HG03378 (cell line): ENCODE measurements around the gene ADAMTS17.

Experiments
- ATAC-seq: cut with Tn5 transposase; IDR thresholded peaks from one replicate; pipeline ENCODE4 v1.9.1; 2021; ENCODE audit warnings: mild to moderate bottlenecking, moderate library complexity; ENCODE audit not compliant: unreplicated experiment

The ADAMTS17 gene

GRCh38 chr15:99962006-99962561 is 379.7 kb downstream of the ADAMTS17 start:
- ATAC-seq: no peak

- no peak for ATAC-seq
Observed at GRCh38 chr15:99961011-99961441, 380.7 kb downstream of the ADAMTS17 start.

GRCh38 chr15:99959326-99959725 is 382.4 kb downstream of the ADAMTS17 start:
- no peak for ATAC-seq

GRCh38 chr15:99958426-99959097 is 383.2 kb downstream of the ADAMTS17 start:
- no peak for ATAC-seq

DNA sequence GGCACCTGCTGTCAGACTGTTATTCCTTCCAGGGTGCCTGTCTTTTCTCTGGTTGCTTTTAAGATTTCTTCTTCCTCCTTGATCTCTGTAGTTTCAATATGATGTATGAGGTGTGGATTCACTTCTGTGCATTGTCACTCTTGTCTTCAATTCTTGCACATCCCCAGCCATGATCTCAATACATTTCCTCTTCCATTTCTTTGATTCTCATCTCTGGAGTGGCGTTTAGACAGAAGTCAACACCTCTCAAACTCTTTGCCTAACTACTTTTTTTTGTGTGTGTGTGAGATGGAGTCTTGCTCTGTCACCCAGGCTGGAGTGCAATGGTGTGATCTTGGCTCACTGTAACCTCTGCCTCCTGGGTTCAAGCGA is 384.1 kb downstream of the ADAMTS17 start:
- ATAC-seq: no peak

GRCh38 chr15:99956820-99957641 is 384.7 kb downstream of the ADAMTS17 start:
- ATAC-seq: no peak

- no peak for ATAC-seq
Observed at GRCh38 chr15:99956022-99956775, 385.6 kb downstream of the ADAMTS17 start.

DNA sequence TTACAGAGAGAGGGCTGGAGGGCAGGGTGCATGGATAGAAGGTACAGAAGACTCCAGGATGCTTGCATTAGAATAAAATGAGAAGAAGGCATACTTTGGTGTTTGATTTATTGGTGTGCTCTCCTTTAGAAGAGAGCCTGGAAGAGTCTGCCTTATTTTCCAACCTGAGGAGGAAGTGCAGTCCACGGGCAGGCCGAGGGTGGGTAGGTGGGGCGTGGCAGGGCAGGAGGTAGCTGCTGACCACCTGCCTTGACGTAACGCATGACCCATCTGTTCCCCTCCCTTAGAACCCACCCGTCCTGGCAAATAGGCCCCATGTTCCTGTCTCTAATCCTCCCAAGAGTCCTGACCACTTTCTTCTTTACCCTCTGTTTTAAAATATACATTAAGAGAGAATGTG is 386.2 kb downstream of the ADAMTS17 start:
- no peak for ATAC-seq

DNA sequence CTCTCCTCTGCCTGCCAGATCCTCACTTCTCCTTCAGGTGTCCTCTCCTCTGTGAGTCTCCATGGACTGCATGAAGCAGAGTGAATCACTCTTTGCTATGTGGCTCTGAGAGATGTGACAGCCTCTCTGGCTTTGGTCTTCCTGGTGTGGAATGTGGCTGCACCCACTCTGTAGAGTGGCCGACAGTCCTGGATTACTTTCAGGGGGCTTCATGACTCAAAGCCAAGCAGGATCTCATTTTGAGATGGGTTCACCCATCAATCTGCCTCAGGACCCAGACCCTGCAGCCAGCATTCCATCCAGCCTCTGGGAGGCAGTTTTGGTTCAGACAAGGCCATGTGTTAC is 386.6 kb downstream of the ADAMTS17 start:
- ATAC-seq: no peak

DNA sequence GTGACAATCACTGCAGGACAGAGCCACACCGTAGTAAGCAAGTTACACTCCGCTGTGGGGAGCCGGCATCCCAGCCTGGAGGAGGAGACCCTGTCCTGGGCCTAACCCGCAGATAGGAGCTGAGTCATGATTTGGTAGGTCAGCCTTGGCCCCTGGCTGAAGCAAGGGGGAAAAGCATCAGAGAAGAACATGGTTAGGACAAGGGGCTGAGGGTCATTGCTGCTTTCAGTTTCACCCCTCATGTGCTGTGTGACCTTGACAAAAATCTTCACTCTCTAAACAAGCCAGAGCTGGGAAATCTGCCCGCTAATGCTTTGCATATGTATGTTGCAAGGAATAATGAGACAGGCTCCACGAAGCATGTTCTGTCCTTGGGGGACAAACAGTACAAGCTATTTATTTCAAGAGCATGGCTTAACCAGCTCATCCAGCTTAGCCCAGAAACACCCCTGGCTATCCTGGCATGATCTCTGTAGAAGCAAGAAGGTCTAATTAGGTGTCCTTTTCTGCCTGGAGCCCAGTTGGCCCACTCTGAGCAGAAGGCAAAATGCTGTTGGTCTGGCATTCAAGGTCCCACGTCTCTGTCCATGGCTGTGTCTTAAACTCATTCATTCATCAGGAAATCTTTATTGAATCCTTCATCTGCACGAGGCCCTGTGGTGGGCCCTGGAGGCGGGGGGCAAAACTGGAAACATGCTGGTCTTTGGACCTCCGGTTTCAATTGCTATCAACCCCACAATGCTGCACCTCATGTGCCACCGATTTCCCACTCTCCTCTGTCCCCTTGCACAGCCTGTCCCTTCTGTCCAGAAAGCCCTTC is 387.2 kb downstream of the ADAMTS17 start:
- ATAC-seq: no peak

DNA sequence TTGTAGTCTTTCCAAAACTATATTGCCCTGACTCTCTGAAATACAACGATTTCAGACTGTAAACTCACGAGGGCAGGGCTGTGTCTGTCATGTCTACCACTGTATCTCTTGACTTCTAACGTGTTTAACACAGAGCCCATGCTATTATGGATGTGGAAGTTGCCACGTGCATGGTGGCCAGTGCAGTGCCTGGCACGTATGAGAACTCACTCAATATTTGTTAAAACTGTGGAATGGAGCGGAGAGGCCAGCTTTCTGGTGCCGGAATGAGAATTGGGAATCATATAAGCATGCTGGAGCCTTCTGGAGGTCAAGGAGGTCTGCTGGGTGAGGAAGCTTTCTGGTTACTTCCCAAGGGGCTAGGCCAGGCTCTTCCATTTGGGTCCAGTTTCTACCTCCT is 387.9 kb downstream of the ADAMTS17 start:
- no peak for ATAC-seq

- no peak for ATAC-seq
Observed at GRCh38 chr15:99951511-99951910, 390.3 kb downstream of the ADAMTS17 start.

DNA sequence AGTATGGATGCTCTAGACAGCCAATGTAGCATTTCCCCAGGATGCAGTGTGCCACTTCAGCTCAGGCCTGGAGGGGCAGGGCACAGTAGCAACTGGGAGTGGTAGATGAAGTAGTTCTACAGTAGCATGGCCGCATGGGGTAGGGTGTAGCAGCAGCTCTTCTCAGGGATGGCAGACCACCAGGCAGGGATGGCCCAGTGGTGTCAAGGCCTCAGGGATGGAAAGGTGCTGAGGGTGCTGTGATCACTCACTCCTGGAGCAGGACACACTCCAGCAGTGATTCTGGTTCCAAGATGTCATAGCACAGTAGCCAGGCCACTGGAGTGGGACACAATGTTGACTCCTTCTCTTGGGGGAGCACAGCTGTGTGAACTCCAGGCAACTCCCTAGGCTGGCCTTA is 397.6 kb downstream of the ADAMTS17 start:
- ATAC-seq: no peak

DNA sequence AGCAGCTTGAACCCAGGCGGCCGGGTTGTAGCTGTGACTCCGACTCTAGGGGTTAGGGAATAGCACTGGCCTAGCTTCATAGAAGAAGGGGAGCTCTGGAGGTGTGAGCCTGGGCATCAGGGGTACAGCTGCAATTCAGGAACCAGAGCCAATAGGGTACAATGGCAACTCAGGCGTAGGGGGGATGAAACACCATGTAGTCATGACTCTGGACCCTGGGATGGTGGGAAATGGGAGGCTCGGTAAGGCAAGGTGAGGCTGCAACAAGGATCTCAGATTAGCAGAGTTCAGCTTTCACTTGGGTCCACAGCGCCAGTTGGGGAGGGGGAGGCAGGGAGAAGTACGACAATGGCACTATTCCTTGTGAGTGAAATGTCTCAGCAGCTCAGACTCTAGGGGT is 398.3 kb downstream of the ADAMTS17 start:
- ATAC-seq: no peak

- no peak for ATAC-seq
Observed at GRCh38 chr15:99932676-99933402, 408.9 kb downstream of the ADAMTS17 start.

DNA sequence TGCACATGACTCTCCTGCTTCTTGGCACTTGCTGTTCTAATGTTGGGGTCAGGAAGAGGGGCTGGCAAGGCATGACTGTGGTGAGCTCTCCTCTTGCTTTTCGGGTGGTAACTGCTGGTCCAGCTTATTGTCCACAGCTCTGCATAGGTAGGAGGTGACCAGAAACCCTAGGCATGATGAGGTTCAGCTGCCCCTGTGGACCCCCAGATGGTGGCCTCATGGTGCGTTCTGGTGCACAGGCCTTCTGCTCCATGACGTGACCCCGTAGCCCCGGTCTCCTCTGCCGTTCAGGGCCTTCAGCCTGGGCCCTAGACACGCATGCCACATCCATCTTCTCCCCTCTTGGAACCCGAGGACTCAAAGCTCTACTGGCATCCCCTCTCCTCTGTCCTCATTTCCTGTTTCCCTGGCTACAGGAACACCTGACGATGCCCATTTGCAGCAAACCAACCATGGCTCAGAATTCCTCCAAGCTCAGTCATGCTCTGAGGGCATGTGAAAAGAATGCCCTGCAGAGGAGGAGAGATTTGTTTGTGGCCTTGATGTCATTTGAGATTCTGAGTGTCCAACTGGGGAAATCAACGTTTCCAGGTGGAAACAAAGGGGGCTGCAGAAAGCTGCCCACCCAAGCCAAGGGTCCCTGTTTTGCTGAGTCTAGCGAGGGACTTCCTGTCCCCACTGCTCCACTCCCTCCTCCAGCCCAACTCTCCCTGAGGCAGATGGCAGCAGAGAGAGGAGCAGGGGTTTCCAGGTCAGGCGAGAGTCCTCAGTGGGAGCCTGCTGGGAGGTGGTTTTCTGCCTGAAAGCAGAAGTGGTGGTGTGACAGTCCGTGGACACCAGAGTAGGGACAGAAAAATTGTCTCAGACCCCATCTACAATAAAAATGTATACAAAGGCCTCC is 409.8 kb downstream of the ADAMTS17 start:
- ATAC-seq: no peak

- no peak for ATAC-seq
Observed at GRCh38 chr15:99930696-99931095, 411.1 kb downstream of the ADAMTS17 start.

- ATAC-seq: no peak
Observed at GRCh38 chr15:99929266-99929665, 412.5 kb downstream of the ADAMTS17 start.

- peak; percentile 75 for ATAC-seq
Observed at GRCh38 chr15:99928429-99928981, 413.3 kb downstream of the ADAMTS17 start.
